ENCODE measurements around the gene UGT1A9.

GRCh38 chr2:233802132-233802815 lies 130.6 kb downstream of the UGT1A9 start:
- no peak for TF ChIP-seq CTCF (conservative IDR thresholded peaks at IDR 0.05 in 1 of 2, IDR thresholded peaks at IDR 0.05 in 1 of 2; ENCODE audit: extremely low read depth in 1 of 2, insufficient read depth in 1 of 2, low read depth in 1 of 2, low read length in 2 of 2)
- TF ChIP-seq EZH2 (IDR thresholded peaks at IDR 0.05; ENCODE audit: borderline replicate concordance, low read length): no peak

Data from mammary epithelial cell (primary cell).